ENCODE measurements around the gene HDAC4. TPM values are rescaled to one million over a fixed set of nuclear protein-coding genes. Genes with fewer than 3 reads are reported as not detected.

Gene HDAC4
- total RNA-seq, 1 donor from 2014 or later, result 76.6 TPM

- peaks cover 61% of the 10 kb centered on the region for H3K4me1 ChIP-seq
- no peak for TF ChIP-seq CTCF (IDR thresholded peaks at IDR 0.05)
- no peak for TF ChIP-seq POLR2AphosphoS5 (IDR thresholded peaks at IDR 0.05; ENCODE audit: insufficient read depth in 1 of 2, low read depth in 1 of 2)
- no peak for TF ChIP-seq POLR2A (IDR thresholded peaks at IDR 0.05)
- H3K4me3 ChIP-seq, result no peak overlapping the region
- no peaks in the 10 kb centered on the region for H3K9me3 ChIP-seq
- no peak for DNase-seq (ENCODE audit: extremely low spot score in 2 of 2)
- H3K36me3 ChIP-seq, result no peaks in the 10 kb centered on the region
- no peaks in the 10 kb centered on the region for H3K27me3 ChIP-seq
- peak overlapping the region; percentile 39 for H3K27ac ChIP-seq
- intact Hi-C loops (cut with DNase I), result no loop called here
These were observed 121.1 kb downstream of the HDAC4 start for GRCh38 chr2:239279508-239280295.

- H3K27ac ChIP-seq, result peak overlapping the region; percentile 39
- H3K4me1 ChIP-seq, result peaks cover 61% of the 10 kb centered on the region
- H3K9me3 ChIP-seq, result no peaks in the 10 kb centered on the region
- intact Hi-C loops (cut with DNase I), result no loop called here
- TF ChIP-seq CTCF (IDR thresholded peaks at IDR 0.05) (no peak), POLR2AphosphoS5 (IDR thresholded peaks at IDR 0.05; ENCODE audit: insufficient read depth in 1 of 2, low read depth in 1 of 2) (no peak), POLR2A (IDR thresholded peaks at IDR 0.05) (no peak)
- no peaks in the 10 kb centered on the region for H3K27me3 ChIP-seq
- no peak overlapping the region for H3K4me3 ChIP-seq
- no peaks in the 10 kb centered on the region for H3K36me3 ChIP-seq
- no peak for DNase-seq (ENCODE audit: extremely low spot score in 2 of 2)
These were observed 121.9 kb downstream of the HDAC4 start for GRCh38 chr2:239278941-239279365.

GRCh38 chr2:239278361-239278760 lies 122.5 kb downstream of the HDAC4 start:
- DNase-seq (ENCODE audit: extremely low spot score in 2 of 2), result no peak
- H3K9me3 ChIP-seq, result no peaks in the 10 kb centered on the region
- H3K4me1 ChIP-seq, result peaks cover 62% of the 10 kb centered on the region
- no peak overlapping the region for H3K27ac ChIP-seq
- no peaks in the 10 kb centered on the region for H3K27me3 ChIP-seq
- H3K4me3 ChIP-seq, result no peak overlapping the region
- H3K36me3 ChIP-seq, result no peaks in the 10 kb centered on the region
- intact Hi-C loops (cut with DNase I), result no loop called here
- no peak for TF ChIP-seq CTCF (IDR thresholded peaks at IDR 0.05)
- no peak for TF ChIP-seq POLR2A (IDR thresholded peaks at IDR 0.05)
- no peak for TF ChIP-seq POLR2AphosphoS5 (IDR thresholded peaks at IDR 0.05; ENCODE audit: insufficient read depth in 1 of 2, low read depth in 1 of 2)

- H3K27me3 ChIP-seq, result no peaks in the 10 kb centered on the region
- DNase-seq (ENCODE audit: extremely low spot score in 2 of 2), result no peak
- peaks cover 65% of the 10 kb centered on the region for H3K4me1 ChIP-seq
- intact Hi-C loops (cut with DNase I), result no loop called here
- no peak overlapping the region for H3K27ac ChIP-seq
- H3K4me3 ChIP-seq, result no peak overlapping the region
- H3K9me3 ChIP-seq, result no peaks in the 10 kb centered on the region
- H3K36me3 ChIP-seq, result no peaks in the 10 kb centered on the region
- TF ChIP-seq POLR2A (IDR thresholded peaks at IDR 0.05) (no peak), POLR2AphosphoS5 (IDR thresholded peaks at IDR 0.05; ENCODE audit: insufficient read depth in 1 of 2, low read depth in 1 of 2) (no peak), CTCF (IDR thresholded peaks at IDR 0.05) (no peak)
These were observed 123.3 kb downstream of the HDAC4 start for GRCh38 chr2:239277401-239278085.

- no peaks in the 10 kb centered on the region for H3K36me3 ChIP-seq
- intact Hi-C loops (cut with DNase I), result no loop called here
- no peak overlapping the region for H3K4me3 ChIP-seq
- H3K27ac ChIP-seq, result peak overlapping the region; percentile 77
- no peak for DNase-seq (ENCODE audit: extremely low spot score in 2 of 2)
- no peaks in the 10 kb centered on the region for H3K27me3 ChIP-seq
- no peaks in the 10 kb centered on the region for H3K9me3 ChIP-seq
- peaks cover 71% of the 10 kb centered on the region for H3K4me1 ChIP-seq
- no peak for TF ChIP-seq CTCF (IDR thresholded peaks at IDR 0.05)
- no peak for TF ChIP-seq POLR2A (IDR thresholded peaks at IDR 0.05)
These were observed 124.0 kb downstream of the HDAC4 start for GRCh38 chr2:239276851-239277250.
